NB4 (cell line): ENCODE measurements around the gene DOCK4.

Experiments
- DNase-seq: peaks from one replicate; pipeline ENCODE4 v3.0.0; 2010; ENCODE audit warnings: low read depth
- H3K4me3 ChIP-seq: one replicate; pipeline ENCODE4 v1.5.1; 2011; ENCODE audit warnings: mild to moderate bottlenecking, low read depth, low read length, moderate library complexity
- MAX ChIP-seq: IDR thresholded peaks from 2 replicates; pipeline ENCODE4 v1.6.1; 2011; ENCODE audit warnings: low read depth, low read length
- MYC ChIP-seq: IDR thresholded peaks from 2 replicates; pipeline ENCODE4 v1.6.1; 2011; ENCODE audit warnings: low read depth, low read length
- POLR2A ChIP-seq: IDR thresholded peaks from 2 replicates; pipeline ENCODE4 v1.6.1; 2011; ENCODE audit warnings: mild to moderate bottlenecking; ENCODE audit not compliant: insufficient read length; ENCODE audit errors: extremely low read depth
- TF ChIP-seq, protein P1 (sequence below): IDR thresholded peaks from one replicate; pipeline ENCODE4 v1.5.1; 2012; ENCODE audit warnings: low read depth, low read length

The DOCK4 gene

GRCh38 chr7:112042631-112043030 is 163.6 kb downstream of the DOCK4 start:
- no peak for DNase-seq
- no peak for TF ChIP-seq POLR2A
- no peak for TF ChIP-seq MYC
- no peak for TF ChIP-seq MAX
- TF ChIP-seq, protein P1, sequence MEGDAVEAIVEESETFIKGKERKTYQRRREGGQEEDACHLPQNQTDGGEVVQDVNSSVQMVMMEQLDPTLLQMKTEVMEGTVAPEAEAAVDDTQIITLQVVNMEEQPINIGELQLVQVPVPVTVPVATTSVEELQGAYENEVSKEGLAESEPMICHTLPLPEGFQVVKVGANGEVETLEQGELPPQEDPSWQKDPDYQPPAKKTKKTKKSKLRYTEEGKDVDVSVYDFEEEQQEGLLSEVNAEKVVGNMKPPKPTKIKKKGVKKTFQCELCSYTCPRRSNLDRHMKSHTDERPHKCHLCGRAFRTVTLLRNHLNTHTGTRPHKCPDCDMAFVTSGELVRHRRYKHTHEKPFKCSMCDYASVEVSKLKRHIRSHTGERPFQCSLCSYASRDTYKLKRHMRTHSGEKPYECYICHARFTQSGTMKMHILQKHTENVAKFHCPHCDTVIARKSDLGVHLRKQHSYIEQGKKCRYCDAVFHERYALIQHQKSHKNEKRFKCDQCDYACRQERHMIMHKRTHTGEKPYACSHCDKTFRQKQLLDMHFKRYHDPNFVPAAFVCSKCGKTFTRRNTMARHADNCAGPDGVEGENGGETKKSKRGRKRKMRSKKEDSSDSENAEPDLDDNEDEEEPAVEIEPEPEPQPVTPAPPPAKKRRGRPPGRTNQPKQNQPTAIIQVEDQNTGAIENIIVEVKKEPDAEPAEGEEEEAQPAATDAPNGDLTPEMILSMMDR, result no peak
- no peak overlapping the region for H3K4me3 ChIP-seq

DNA sequence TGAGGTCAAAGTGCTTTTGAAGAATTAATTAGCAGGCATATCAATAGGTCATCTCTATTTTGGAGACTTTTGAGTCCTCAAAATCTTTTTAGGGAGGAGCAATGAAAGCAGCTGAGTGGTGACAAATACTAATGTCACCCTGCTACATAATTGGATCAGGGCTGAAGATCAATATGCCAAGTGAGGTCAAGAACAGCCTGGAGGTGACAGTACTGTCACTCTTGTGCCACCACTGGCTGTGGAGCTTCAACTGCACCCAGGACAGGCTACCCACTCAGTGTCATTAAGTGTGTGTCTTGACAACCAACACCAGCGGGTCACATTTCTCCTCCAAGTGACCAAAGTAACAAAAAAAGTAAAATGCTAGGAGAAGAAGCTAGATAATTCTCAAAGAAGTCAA is 167.8 kb downstream of the DOCK4 start:
- H3K4me3 ChIP-seq, result no peak overlapping the region
- TF ChIP-seq POLR2A, result no peak
- TF ChIP-seq MYC, result no peak
- TF ChIP-seq, protein P1, result no peak
- no peak for TF ChIP-seq MAX

DNA sequence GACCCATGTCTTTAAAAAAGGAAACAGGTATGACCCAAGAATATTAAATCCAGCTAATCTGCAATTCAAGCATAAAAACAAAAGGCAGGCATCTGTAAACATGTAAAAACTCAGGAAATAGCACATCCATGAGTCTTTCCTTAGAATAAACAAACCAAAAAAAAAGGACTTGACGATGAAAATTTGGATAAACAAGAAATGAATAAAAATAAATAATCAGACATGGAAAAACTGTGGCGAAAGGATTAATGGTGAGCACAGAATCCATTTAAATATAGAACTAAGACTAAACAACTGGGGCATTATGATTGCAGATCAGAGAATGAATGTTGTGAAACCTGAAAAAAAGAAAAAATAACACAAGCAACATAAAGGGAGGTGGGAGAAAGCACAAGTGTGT is 170.1 kb downstream of the DOCK4 start:
- TF ChIP-seq MAX (no peak), POLR2A (no peak), MYC (no peak)
- TF ChIP-seq, protein P1, result no peak
- DNase-seq, result no peak
- H3K4me3 ChIP-seq, result no peak overlapping the region

More for the DNA sequence above, 167.8 kb downstream of the DOCK4 start:
- DNase-seq, result no peak

GRCh38 chr7:112031689-112032088 is 174.5 kb downstream of the DOCK4 start:
- TF ChIP-seq MYC (no peak), MAX (no peak), POLR2A (no peak)
- TF ChIP-seq, protein P1, result no peak
- H3K4me3 ChIP-seq, result no peak overlapping the region
- no peak for DNase-seq

- TF ChIP-seq, protein P1, result no peak
- TF ChIP-seq POLR2A (no peak), MYC (no peak), MAX (no peak)
- no peak for DNase-seq
- H3K4me3 ChIP-seq, result no peak overlapping the region
These were observed 180.6 kb downstream of the DOCK4 start for GRCh38 chr7:112025556-112025955.

GRCh38 chr7:112023786-112024185 is 182.4 kb downstream of the DOCK4 start:
- no peak for TF ChIP-seq MYC
- no peak for TF ChIP-seq MAX
- TF ChIP-seq, protein P1, result no peak
- no peak for TF ChIP-seq POLR2A
- H3K4me3 ChIP-seq, result no peak overlapping the region
- DNase-seq, result no peak
